Measurements from ENCODE around the gene SLC22A23. TPM values are rescaled to one million over a fixed set of nuclear protein-coding genes. Genes with fewer than 3 reads are reported as not detected.

Gene SLC22A23
- total and polyA plus RNA-seq, 8 donors, result 5.9 to 241 (median 18.9) TPM

DNA sequence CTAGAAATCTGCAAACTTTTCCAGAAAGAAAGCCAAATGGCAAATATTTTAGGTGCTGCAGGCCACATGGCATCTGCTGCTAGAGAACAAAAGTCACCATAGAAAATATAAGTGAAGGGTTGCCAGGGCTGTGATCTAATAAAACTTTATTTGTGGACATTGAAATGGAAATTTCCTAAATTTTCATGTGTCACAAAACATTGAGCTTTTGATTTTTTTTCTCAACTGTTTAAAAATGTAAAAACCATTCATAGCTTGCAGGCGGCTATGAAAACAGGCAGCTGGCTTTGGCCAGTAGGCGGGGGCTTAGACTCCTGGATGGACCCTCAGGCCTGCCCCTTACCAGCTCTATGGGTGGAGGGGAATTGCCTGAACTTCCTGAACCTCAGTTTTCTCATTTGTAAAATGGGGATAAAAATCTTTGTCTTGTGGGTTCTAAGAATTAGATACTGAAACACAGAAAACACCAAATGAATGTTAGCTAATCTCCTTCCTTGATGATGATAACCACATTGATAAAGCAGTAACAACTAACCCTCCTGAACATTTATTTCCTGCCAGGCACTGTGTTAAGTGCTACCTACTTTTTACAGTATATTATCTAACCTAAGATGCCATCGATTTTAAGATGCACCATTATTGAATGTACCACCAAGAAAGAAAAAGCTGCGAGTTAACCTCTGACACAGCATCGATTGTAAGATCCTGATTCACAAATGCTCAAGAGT is 85.5 kb downstream of the SLC22A23 start:
- DNase-seq, result no peak

DNA sequence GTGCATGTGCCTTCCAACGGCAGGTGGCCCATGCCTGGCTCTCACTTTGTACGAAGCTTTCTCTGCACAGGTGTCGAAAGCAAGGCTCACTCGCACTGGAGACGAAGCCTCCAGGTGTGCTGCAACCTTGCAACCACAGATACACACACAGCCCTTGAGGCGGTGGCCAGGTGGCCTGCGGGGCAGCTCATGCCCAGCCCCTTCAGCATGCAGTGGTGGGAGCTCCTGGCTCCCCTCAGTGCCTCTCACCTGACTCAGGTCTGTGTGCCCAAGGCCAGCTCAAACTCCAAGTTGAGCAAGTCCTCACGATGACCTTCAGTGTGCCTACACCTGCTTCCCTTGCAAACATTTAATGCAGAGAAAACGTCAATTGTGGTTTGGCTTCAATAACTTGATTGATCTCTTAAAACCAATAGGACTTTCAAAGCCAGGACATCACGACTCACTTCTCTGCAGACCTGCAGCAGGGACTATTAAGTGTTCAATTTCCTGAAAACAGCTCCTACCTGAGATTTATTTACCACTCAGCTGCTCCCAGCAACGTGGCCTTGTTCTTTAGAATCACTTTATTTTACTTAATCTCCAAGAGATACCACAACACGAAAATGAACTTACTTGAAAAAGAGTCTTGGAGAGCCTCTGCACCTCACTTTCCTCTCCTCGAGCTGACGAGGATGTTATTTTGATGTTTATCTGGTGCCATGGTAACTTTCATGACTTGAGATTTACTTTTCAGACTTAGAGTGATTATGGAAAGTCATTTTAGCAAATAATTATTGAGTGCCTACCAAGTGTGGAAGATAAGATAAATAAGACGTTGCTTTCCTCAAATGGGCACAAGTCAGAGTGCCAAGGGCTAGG is 86.3 kb downstream of the SLC22A23 start:
- Histone ChIP-seq H3K36me3 (no peaks in the 10 kb centered on the region), H3K27me3 (no peaks in the 10 kb centered on the region), H3K4me3 (no peak overlapping the region), H3K27ac (peak overlapping the region; percentile 63 to 95 (median 82)), H3K9me3 (no peaks in the 10 kb centered on the region), H3K4me1 (peaks cover 23 to 50% (median 33%) of the 10 kb centered on the region in 4 donors)
- 25 to 55% (median 28%) methylated on average over 13 to 15 of the region's 15 CpGs for WGBS, 5 donors
- intact Hi-C loops (cut with DNase I; ENCODE audit: low total_unique reads), result no loop called here
- TF ChIP-seq POLR2A (IDR thresholded peaks at IDR 0.05), result no peak
- no peak for TF ChIP-seq POLR2AphosphoS5 (IDR thresholded peaks at IDR 0.05)
- TF ChIP-seq CTCF (IDR thresholded peaks at IDR 0.05), result no peak
- TF ChIP-seq EP300 (IDR thresholded peaks at IDR 0.05), result no peak
- DNase-seq, result peak in 1 of 2 donors; percentile 83

More for the DNA sequence above, 85.5 kb downstream of the SLC22A23 start:
- Histone ChIP-seq H3K4me3 (no peak overlapping the region), H3K27me3 (no peaks in the 10 kb centered on the region), H3K27ac (peak overlapping the region; percentile 63 to 83 (median 75)), H3K36me3 (no peaks in the 10 kb centered on the region), H3K9me3 (no peaks in the 10 kb centered on the region), H3K4me1 (peaks cover 23 to 57% (median 33%) of the 10 kb centered on the region in 4 donors)
- TF ChIP-seq CTCF (IDR thresholded peaks at IDR 0.05), result no peak
- no peak for TF ChIP-seq POLR2AphosphoS5 (IDR thresholded peaks at IDR 0.05)
- intact Hi-C loops (cut with DNase I; ENCODE audit: low total_unique reads), result no loop called here
- WGBS, 5 donors, result 86 to 93% (median 91%) methylated on average over 5 of the region's 5 CpGs

GRCh38 chr6:3369985-3370360 is 86.9 kb downstream of the SLC22A23 start:
- intact Hi-C loops (cut with DNase I; ENCODE audit: low total_unique reads), result no loop called here
- Histone ChIP-seq H3K27me3 (no peaks in the 10 kb centered on the region), H3K9me3 (no peaks in the 10 kb centered on the region), H3K4me3 (no peak overlapping the region), H3K27ac (peak overlapping the region; percentile 63 to 95 (median 82)), H3K36me3 (no peaks in the 10 kb centered on the region), H3K4me1 (peaks cover 23 to 49% (median 33%) of the 10 kb centered on the region in 4 donors)
- DNase-seq, result no peak
- no peak for TF ChIP-seq EP300 (IDR thresholded peaks at IDR 0.05)
- 80 to 93% (median 84%) methylated on average over 5 of the region's 5 CpGs for WGBS, 5 donors

- intact Hi-C loops (cut with DNase I; ENCODE audit: low total_unique reads), result no loop called here
- no peaks in the 10 kb centered on the region for H3K36me3 ChIP-seq
- H3K4me3 ChIP-seq, result no peak overlapping the region
- TF ChIP-seq CTCF (IDR thresholded peaks at IDR 0.05), result no peak
- TF ChIP-seq EP300 (IDR thresholded peaks at IDR 0.05), result no peak
- no peak for TF ChIP-seq POLR2AphosphoS5 (IDR thresholded peaks at IDR 0.05)
- no peak for TF ChIP-seq POLR2A (IDR thresholded peaks at IDR 0.05)
- H3K4me1 ChIP-seq, result peaks cover 23 to 48% (median 40%) of the 10 kb centered on the region in 4 donors
- no peaks in the 10 kb centered on the region for H3K9me3 ChIP-seq
- no peak for DNase-seq
- H3K27ac ChIP-seq, result peak overlapping the region in 1 of 5 donors; percentile 10
- H3K27me3 ChIP-seq, result no peaks in the 10 kb centered on the region
- 57 to 89% (median 71%) methylated on average over 4 of the region's 4 CpGs for WGBS, 5 donors
These were observed 88.2 kb downstream of the SLC22A23 start for GRCh38 chr6:3368685-3369084.

All from stomach (tissue), 9 donors.